ENCODE results near the gene KCNJ12. TPM values are rescaled to one million over a fixed set of nuclear protein-coding genes. Genes with fewer than 3 reads are reported as not detected.
"Not testable (repeated sequence)": the region's sequence is repeated elsewhere in the genome, so short reads cannot be mapped to it uniquely, and the experiment has no call there.

Gene KCNJ12
- under 0.01 TPM in 2 replicates for total RNA-seq

DNA sequence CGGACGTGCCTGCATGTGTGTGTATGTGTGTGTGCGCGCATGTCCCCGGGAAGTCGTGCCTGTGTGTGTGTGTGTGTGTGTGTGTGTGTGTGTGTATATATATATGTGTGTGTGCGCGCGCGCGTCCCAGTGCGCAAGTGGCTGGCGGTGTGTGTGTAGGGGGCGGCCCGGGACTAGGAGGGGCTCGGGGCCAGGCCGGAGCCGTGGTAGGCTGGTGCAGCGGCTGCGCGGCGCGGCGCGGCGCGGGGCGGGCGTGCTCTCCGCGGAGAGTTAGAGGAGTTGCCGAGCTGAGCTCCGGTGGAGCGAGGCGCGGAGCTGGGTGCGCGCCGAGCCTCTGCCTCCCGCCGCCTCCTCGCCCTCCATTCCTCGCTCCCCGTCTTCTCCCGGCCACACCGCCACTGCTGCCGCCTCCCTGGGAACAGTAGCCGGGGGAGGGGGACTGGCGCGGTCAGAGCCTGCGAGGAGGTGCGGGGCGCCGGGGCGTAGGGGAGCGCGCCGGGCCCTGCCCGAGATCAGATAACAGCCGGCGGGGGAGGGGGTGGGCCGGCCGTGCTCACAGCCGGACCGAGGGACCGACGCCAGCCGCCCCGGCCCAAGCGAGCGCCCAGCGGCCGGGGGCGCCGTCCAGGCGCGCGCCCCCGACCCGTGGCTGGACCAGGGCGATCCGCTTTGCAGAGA lies at the start of gene KCNJ12:
Gene KCNJ12, plus strand, starts transcription at position 277 of the 678 bp plus-strand sequence. CDS start 38,986 bp downstream, outside the sequence.
- H3K4me3 ChIP-seq (ENCODE audit: low read depth, low read length), result no peak within 1 kb of the TSS
- no peak for DNase-seq (ENCODE audit: low read depth)

DNA sequence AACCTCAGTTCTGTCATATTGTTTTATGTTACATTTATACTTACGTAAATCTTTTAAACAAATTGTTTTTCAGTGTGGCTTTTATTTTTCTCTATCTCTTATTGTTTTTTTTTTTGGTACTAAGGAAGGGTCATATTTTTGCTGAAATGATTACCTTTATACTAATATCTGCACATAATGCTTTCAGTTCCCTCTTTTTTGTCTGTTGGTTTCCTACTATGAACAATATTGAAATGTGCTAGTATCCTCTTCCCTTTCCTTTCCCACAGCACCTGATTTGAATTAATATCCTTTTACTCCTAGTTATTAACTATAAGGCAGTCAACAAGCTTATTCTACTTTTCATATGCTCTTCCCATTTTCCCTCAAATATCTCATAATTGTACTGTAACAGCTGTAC lies 48.2 kb upstream of the KCNJ12 start:
- DNase-seq (ENCODE audit: low read depth); H3K4me3 ChIP-seq (ENCODE audit: low read depth, low read length): not testable (repeated sequence)

More for the DNA sequence above, at the start of gene KCNJ12:
- TF ChIP-seq, protein P1, sequence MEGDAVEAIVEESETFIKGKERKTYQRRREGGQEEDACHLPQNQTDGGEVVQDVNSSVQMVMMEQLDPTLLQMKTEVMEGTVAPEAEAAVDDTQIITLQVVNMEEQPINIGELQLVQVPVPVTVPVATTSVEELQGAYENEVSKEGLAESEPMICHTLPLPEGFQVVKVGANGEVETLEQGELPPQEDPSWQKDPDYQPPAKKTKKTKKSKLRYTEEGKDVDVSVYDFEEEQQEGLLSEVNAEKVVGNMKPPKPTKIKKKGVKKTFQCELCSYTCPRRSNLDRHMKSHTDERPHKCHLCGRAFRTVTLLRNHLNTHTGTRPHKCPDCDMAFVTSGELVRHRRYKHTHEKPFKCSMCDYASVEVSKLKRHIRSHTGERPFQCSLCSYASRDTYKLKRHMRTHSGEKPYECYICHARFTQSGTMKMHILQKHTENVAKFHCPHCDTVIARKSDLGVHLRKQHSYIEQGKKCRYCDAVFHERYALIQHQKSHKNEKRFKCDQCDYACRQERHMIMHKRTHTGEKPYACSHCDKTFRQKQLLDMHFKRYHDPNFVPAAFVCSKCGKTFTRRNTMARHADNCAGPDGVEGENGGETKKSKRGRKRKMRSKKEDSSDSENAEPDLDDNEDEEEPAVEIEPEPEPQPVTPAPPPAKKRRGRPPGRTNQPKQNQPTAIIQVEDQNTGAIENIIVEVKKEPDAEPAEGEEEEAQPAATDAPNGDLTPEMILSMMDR (IDR thresholded peaks at IDR 0.05; ENCODE audit: insufficient read depth, low read depth, low read length), result no peak

DNA sequence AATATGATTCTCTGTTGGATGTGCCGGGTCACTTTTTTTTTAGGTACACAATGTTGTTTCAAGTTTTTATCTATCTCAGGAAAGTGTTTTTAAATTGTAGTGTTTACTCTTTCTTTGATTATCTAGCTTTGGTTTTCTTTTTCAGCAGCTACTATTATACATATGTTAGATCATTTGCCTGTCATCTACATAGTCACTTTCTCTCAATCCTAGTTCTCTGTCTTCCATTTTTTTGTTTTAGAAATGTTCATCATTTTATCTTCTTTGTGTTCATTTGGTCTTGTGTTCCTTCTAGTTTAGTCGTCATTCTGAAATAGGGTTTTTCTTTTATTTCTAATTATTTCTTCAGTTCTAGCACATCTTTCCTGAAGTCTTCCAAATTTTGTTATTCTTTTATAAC lies 47.4 kb upstream of the KCNJ12 start:
- DNase-seq (ENCODE audit: low read depth); H3K4me3 ChIP-seq (ENCODE audit: low read depth, low read length): not testable (repeated sequence)

DNA sequence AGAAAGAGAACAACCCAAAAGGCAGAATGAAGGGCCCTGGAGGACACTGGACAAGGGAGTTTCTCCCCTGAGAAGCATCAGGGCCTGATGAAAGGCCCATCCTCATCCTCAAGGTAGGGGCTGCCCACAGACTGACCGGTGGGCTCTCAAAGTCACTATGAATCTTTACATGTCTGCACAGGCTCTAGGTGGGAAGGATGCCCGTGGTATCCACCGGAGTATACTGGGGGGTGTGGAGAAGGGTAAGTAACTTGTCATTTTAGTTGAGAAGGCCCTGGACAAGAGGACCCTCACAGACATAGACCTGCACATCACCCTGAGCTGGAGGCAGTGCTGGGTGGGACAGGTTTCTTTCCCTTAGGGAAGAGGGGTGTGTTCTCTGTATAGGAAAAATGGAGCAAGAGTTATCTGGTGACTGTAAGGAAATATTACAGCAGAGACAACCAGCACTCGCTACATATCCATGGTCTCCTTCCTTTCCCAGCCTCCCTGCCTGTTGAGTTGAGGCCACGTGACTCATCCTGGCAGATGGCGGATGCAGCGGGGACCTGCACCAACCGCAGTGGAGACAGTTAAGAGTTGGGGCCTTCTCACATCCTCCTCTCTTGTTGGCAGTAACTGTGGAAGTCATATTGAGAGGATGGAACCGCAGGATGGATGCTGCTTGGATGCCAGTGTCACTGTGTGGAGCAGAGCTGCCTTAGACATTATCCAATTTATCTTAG lies 45.6 kb upstream of the KCNJ12 start:
- TF ChIP-seq, protein P1 (IDR thresholded peaks at IDR 0.05; ENCODE audit: insufficient read depth, low read depth, low read length), result no peak
- no peak for DNase-seq (ENCODE audit: low read depth)
- H3K4me3 ChIP-seq (ENCODE audit: low read depth, low read length), result no peak overlapping the region

DNA sequence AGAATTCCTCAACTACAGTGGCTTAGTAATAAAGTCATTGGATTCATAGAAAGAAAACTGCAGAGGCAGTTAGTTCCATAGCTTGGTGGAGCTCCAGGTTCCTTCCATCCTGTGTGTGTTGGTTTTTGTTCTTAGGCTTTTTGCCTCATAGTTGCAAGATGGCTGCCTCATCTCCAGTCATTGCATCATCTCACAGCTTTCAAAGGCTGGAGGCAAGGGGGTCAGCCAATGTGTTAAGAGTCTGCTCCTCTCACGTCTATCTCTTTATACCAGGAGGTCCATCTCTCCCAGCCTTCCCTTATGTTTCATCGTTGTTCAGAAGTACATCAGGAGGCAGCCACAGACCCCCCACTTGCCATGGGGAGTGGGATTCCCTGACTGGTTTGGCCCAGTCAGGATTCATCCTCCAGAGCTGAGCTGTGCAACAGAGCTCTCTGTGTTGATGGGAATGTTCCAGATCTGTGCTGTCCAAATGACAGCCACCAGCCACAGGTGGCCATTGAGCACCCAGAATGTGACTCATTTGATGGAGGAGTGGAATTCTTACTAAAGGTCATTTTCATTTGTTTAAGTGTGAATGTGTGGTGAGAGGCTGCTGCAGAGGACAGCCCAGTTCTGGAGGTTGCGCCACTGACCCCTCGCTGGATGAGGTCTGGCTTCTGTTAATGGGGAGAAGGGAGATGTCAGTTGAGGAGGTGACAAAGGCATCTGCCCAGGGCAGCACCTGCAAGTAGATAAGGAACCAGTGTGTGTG lies 39.4 kb upstream of the KCNJ12 start:
- peak; percentile 5 for DNase-seq (ENCODE audit: low read depth)
- H3K4me3 ChIP-seq (ENCODE audit: low read depth, low read length), result not testable (repeated sequence)

DNA sequence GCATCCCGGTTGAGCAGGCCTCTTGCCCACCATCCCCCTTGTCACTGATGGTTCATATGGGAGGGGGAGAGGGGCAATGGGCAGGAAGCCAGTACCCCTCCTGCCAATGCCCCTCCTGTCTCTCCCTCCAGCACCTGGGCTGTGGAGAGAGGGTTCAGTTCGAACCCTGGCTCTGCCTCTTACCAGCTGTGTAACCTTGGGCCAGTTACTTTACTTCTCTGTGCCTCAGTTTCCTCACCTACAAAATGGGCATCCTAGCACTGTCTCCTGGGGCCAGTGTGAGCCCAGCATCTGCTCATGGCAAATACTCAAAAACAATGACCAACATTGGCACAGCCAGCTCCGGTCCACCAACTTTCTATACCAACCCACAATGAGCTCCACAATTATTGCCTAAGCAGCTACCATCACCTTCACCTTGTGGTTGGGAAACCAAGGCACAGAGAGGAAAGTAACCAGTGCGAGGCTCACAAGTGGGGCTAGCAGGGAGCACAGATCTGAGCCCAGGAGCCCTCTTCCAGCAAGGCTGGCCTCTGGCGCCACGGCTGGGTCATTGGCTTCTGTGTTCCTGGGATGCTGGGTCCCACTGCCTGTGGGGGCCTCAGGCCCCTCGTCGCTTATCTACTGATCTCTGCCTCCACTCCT lies 38.1 kb upstream of the KCNJ12 start:
- DNase-seq (ENCODE audit: low read depth), result not testable (repeated sequence)

DNA sequence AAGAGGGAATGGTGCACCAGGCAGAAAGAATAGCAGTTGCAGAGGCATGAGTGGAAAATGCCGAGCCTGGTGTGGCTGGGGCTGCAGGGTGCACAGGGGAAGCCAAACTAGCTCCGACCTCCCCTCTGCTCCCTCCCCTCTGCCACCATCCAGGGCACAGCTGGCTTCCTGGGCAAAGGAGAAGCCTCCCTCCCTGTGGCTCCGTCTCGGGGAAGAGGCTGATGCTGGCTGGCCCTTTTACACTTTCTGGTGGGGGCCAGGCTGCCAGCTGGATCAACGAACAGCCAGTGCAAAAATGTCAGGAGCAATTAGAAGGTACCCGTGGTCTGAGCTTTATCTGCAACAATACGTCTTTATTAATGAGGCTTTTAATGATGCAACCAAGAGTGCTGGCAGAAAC lies 37.1 kb upstream of the KCNJ12 start:
- no peak overlapping the region for H3K4me3 ChIP-seq (ENCODE audit: low read depth, low read length)
- TF ChIP-seq, protein P1 (IDR thresholded peaks at IDR 0.05; ENCODE audit: insufficient read depth, low read depth, low read length), result no peak
- no peak for DNase-seq (ENCODE audit: low read depth)

More for the DNA sequence above, 38.1 kb upstream of the KCNJ12 start:
- not testable (repeated sequence) for H3K4me3 ChIP-seq (ENCODE audit: low read depth, low read length)

DNA sequence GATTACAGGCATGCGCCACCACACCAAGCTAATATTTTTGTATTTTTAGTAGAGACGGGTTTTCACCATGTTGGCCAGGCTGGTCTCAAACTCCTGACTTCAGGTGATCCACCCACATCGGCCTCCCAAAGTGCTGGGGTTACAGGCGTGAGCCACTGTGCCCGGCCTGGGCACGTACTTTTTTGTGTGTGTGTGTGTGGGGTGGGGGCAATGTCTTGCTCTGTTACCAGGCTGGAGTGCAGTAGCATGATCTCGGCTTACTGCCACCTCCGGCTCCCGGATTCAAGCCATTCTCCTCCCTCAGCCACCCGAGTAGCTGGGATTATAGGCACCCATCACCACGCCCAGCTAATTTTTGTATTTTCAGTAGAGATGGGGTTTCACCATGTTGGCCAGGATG lies 36.6 kb upstream of the KCNJ12 start:
- not testable (repeated sequence) for H3K4me3 ChIP-seq (ENCODE audit: low read depth, low read length); DNase-seq (ENCODE audit: low read depth)

DNA sequence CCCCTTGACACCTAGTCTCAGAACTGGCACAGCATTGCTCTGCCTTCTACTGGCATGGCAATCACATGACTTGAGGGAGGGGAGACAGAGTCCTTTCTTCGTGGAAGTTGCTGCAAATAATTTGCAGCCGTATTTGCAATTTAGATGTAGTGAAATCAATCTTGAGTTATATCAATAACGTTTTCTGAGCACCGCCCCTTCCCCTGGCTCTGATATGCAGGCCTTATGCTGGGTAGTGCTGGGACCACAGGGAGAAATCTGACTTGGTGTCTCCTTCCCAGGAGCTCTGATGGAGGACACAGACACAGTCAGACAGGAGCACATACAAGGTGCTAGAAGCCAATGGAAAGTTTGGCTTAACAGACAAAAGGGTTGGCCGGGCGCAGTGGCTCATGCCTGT lies 35.8 kb upstream of the KCNJ12 start:
- DNase-seq (ENCODE audit: low read depth); H3K4me3 ChIP-seq (ENCODE audit: low read depth, low read length): not testable (repeated sequence)

DNA sequence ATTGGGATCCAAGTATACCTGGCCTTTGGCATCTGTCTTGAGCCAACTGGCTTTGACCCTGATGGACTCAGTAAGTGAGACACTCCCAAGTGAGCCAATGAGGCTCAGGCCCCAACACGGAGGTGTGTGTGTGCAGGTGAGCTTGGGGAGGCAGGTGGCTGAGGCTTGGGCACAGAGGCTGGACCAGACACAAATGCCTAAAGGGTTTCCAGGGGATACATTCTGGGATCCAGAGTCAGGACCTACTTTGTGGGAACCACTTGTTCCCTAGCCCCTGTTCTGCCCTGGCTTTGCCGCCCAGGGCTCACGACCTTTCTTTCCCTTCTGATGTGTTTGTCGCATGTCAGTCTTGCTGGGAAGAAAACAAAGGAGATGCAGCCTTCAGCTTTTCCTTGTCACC lies 34.9 kb upstream of the KCNJ12 start:
- H3K4me3 ChIP-seq (ENCODE audit: low read depth, low read length); DNase-seq (ENCODE audit: low read depth): not testable (repeated sequence)

DNA sequence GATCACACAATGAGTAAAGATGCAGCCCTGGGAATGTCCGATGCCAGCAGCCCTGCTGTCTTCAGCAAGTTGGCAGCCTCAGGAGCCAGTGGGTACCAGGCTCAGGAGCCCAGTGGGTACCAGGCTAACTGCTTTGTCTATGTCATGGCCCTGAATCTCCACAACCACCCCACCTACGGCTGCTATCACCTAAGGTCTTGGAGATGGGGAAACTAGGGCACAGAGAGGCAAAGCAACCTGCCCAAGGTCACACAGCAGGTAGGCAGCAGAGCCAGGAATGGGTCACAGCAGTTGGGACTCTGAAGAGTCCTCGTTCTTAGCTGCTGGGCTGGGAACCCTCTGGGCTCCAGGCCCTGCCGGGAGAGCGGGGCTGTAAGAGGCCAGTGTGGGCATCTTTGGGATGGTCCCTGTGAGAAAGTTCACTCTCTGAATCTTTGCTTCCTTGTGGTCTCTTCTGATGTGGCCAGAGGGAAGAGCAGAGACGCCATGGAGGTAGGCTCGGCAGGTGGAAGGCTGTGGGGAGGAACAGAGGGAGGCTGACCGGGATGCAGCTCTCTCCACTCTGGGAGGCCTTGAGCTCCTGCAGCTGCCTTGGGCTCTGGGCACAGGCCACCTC lies 34.1 kb upstream of the KCNJ12 start:
- H3K4me3 ChIP-seq (ENCODE audit: low read depth, low read length); DNase-seq (ENCODE audit: low read depth): not testable (repeated sequence)

DNA sequence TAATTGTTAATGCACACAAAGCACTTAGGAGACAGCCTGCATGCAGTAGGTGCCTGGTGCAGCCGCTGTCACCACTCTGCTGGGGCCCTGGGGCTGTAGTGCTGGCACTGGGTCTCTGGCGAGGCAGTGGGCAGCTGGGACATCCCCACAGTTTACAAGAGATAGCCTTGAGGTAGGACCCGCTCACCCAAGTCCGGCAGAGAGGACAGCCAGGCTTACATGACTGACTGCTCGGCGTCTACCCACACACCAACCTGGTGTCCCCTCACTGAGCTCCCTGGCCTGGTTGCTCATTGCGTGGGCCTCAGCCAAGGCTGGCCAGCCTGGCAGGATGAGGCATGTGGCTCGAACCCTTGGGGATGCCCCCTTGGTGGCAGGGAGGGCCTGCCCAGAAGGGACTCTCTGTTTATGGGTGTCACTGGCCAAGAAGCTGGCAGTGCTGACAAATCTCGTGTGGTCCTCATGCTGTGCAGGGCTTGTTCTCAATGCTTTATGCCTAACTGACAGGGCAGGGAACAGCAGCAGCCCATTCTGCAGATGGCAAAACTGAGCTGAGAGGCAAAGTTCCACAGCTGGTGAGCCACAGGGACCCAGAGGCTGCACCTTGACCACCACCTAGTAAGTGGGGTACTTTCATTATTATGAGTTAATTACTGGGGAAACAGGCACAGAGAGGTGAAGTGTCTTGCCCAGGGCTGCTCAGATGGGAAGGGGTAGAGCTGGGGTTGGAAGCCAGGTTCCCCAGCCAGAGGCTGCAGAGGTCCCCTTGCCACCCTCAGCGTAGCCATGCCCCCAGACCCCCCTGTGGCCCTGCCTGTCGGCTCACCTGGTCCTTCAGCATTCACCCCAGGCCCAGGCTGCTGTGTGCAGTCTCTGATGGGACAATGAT lies 32.9 kb upstream of the KCNJ12 start:
- DNase-seq (ENCODE audit: low read depth); H3K4me3 ChIP-seq (ENCODE audit: low read depth, low read length): not testable (repeated sequence)

DNA sequence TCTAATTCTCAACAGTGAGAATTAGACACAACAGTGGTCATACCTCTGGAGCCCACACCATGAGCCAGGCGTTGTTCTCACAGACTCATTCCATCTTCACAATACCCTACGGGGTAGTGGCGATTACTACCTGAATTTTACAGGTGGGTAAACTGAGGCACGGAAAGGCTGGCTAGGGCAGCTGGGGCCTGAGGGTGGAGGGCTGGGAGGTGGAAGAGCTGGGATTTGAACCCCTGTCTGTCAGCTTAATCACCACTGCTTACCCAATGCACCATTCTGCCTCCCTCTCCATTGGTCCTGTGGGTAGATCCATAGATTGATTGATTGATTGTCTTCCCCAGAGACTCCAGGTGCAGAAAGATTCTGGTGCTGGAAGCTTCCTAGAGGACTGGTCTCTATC lies 31.4 kb upstream of the KCNJ12 start:
- not testable (repeated sequence) for H3K4me3 ChIP-seq (ENCODE audit: low read depth, low read length)

More for the DNA sequence above, 31.4 kb upstream of the KCNJ12 start:
- not testable (repeated sequence) for DNase-seq (ENCODE audit: low read depth)

Measured in fibroblast of villous mesenchyme (primary cell).